ENCODE data around the gene EPB41L3. TPM values are rescaled to one million over a fixed set of nuclear protein-coding genes. Genes with fewer than 3 reads are reported as not detected.

The EPB41L3 gene
- total and polyA plus RNA-seq, 8 donors = 30.0 to 98.7 (median 44.3) TPM

DNA sequence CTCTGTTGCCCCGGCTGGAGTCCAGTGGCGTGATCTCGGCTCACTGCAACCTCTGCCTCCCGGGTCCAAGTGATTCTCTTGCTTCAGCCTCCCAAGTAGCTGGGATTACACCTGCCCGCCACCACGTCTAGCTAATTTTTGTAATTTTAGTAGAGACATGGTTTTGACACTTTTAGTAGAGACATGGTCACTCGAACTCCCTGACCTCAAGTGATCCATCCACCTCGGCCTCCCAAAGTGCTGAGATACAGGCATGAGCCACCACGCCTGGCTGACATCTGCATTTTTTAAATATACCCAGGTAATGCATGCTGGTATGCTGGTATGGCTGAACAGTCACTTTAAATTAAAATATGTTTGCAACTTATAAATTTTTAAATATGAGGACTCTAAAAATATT, 91.9 kb downstream of the EPB41L3 start:
- H3K36me3 ChIP-seq = no peaks in the 10 kb centered on the region
- H3K4me1 ChIP-seq = peaks cover 0 to 8% of the 10 kb centered on the region in 2 donors
- no peaks in the 10 kb centered on the region for H3K27me3 ChIP-seq
- ATAC-seq = no peak
- intact Hi-C loops (cut with DNase I) = no loop called here
- H3K27ac ChIP-seq = no peak overlapping the region
- no peaks in the 10 kb centered on the region for H3K9me3 ChIP-seq
- no peak overlapping the region for H3K4me3 ChIP-seq
- DNase-seq = no peak
- no peak for TF ChIP-seq CTCF (IDR thresholded peaks at IDR 0.05)

DNA sequence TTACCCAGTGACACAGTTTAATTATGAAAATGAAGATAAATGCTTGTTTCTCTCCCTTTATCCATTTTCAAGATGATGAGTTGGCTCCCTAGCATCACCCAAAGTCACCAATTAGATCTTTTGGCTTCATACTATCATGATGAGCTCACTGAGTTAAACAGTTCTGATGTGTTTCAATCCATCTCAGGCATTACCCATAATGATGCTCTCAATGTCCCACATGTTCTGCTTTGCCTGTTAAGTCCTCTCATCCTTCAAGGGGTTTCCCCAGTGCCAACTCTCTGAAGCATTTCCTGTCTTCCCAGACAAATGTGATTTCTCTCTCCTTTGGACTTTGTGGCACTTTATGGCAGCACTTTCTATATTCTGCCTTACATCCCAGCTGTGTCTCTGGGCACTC, 92.6 kb downstream of the EPB41L3 start:
- no peaks in the 10 kb centered on the region for H3K9me3 ChIP-seq
- H3K36me3 ChIP-seq = no peaks in the 10 kb centered on the region
- no peaks in the 10 kb centered on the region for H3K27me3 ChIP-seq
- no peak overlapping the region for H3K4me3 ChIP-seq
- DNase-seq (no peak), ATAC-seq (no peak)
- no peak overlapping the region for H3K27ac ChIP-seq
- H3K4me1 ChIP-seq = peaks cover 0 to 1% of the 10 kb centered on the region in 2 donors
- no peak for TF ChIP-seq CTCF (IDR thresholded peaks at IDR 0.05)
- intact Hi-C loops (cut with DNase I) = no loop called here

GRCh38 chr18:5449858-5450509, 93.8 kb downstream of the EPB41L3 start:
- ATAC-seq (no peak), DNase-seq (no peak)
- Histone ChIP-seq H3K27ac (no peak overlapping the region), H3K9me3 (no peaks in the 10 kb centered on the region), H3K4me1 (no peaks in the 10 kb centered on the region), H3K4me3 (no peak overlapping the region), H3K36me3 (no peaks in the 10 kb centered on the region), H3K27me3 (no peaks in the 10 kb centered on the region)
- intact Hi-C loops (cut with DNase I) = no loop called here
- no peak for TF ChIP-seq CTCF (IDR thresholded peaks at IDR 0.05)

- intact Hi-C loops (cut with DNase I) = no loop called here
- Histone ChIP-seq H3K9me3 (no peaks in the 10 kb centered on the region), H3K4me3 (no peak overlapping the region), H3K36me3 (no peaks in the 10 kb centered on the region), H3K4me1 (peaks cover 0 to 3% of the 10 kb centered on the region in 2 donors), H3K27ac (no peak overlapping the region), H3K27me3 (no peaks in the 10 kb centered on the region)
- no peak for ATAC-seq
- no peak for TF ChIP-seq CTCF (IDR thresholded peaks at IDR 0.05)
- no peak for DNase-seq
Observed at GRCh38 chr18:5447442-5447841, 96.4 kb downstream of the EPB41L3 start.

- Histone ChIP-seq H3K27me3 (no peaks in the 10 kb centered on the region), H3K4me1 (peaks cover 0 to 11% of the 10 kb centered on the region in 2 donors), H3K4me3 (no peak overlapping the region), H3K36me3 (no peaks in the 10 kb centered on the region), H3K9me3 (no peaks in the 10 kb centered on the region), H3K27ac (no peak overlapping the region)
- intact Hi-C loops (cut with DNase I) = no loop called here
- DNase-seq (no peak), ATAC-seq (no peak)
- TF ChIP-seq CTCF (IDR thresholded peaks at IDR 0.05) = no peak
Observed at GRCh38 chr18:5444847-5445246, 99.0 kb downstream of the EPB41L3 start.

Measured in left lung (tissue), 10 donors.